ENCODE data around the gene ANO5. TPM values are rescaled to one million over a fixed set of nuclear protein-coding genes. Genes with fewer than 3 reads are reported as not detected.

Gene ANO5
- total and polyA plus RNA-seq, 2 of the 4 experiments (the other 2 are of a cell fraction) = not detected

GRCh38 chr11:22207162-22207561 is 14.3 kb downstream of the ANO5 start:
- in situ Hi-C loops (cut with MboI; ENCODE audit: low sequenced_read_pairs) (no loop called here), intact Hi-C loops (cut with micrococcal nuclease) (no loop called here), dilution Hi-C loops (cut with HindIII; ENCODE audit: low sequenced_read_pairs, unreplicated experiment) (no loop called here)
- H2BK15ac ChIP-seq (ENCODE audit: low read depth, low read length) = no peak overlapping the region
- H4K8ac ChIP-seq (ENCODE audit: low read depth in 2 of 2, low read length in 2 of 2) = no peak overlapping the region
- no peak overlapping the region for H2AFZ ChIP-seq (replicated peaks; ENCODE audit: low read length, poor library complexity)
- H2AK9ac ChIP-seq (replicated peaks; ENCODE audit: low read depth, low read length, poor library complexity) = no peak overlapping the region
- H3K4me3 ChIP-seq (ENCODE audit: insufficient read depth, low read depth, low read length) = no peak overlapping the region
- no peak overlapping the region for H4K91ac ChIP-seq (ENCODE audit: insufficient read depth, low read depth, low read length)
- ChIA-PET POLR2A (ENCODE audit: unreplicated experiment) (no interaction called here), CTCF (no interaction called here)
- no peak overlapping the region for H4K5ac ChIP-seq (ENCODE audit: low read depth, low read length)
- ATAC-seq (ENCODE audit: low read depth) (no peak), DNase-seq (no peak)
- no peaks in the 10 kb centered on the region for H3K9me1 ChIP-seq (ENCODE audit: insufficient read depth, low read length)
- H3K4ac ChIP-seq (ENCODE audit: low read depth, low read length) = no peak overlapping the region
- H3K27me3 ChIP-seq (ENCODE audit: control insufficient read depth, insufficient read depth, low read length) = no peaks in the 10 kb centered on the region
- H3K18ac ChIP-seq (ENCODE audit: low read depth, low read length) = no peak overlapping the region
- no peak overlapping the region for H2BK20ac ChIP-seq (ENCODE audit: low read depth, low read length)
- H3K9me3 ChIP-seq (ENCODE audit: control insufficient read depth, insufficient read depth, low read length) = no peaks in the 10 kb centered on the region
- no peak overlapping the region for H2BK5ac ChIP-seq (ENCODE audit: low read depth, low read length, poor library complexity, severe bottlenecking)
- no peak overlapping the region for H3K14ac ChIP-seq (replicated peaks; ENCODE audit: low read depth, low read length)
- H2BK120ac ChIP-seq (ENCODE audit: low read depth, low read length) = no peak overlapping the region
- no peak overlapping the region for H2AK5ac ChIP-seq (ENCODE audit: low read depth, low read length)
- H3K9ac ChIP-seq (ENCODE audit: low read depth, low read length) = no peak overlapping the region
- H3K4me2 ChIP-seq (ENCODE audit: low read depth, low read length) = no peak overlapping the region
- no peaks in the 10 kb centered on the region for H3K36me3 ChIP-seq (ENCODE audit: control insufficient read depth, insufficient read depth, low read length)
- no peaks in the 10 kb centered on the region for H4K20me1 ChIP-seq (ENCODE audit: insufficient read depth, low read length)
- BruUV-seq (replicated peaks) = no TSS peak
- no peaks in the 10 kb centered on the region for H3K4me1 ChIP-seq (ENCODE audit: control insufficient read depth, insufficient read depth, low read length)
- H3K79me1 ChIP-seq (ENCODE audit: low read depth in 1 of 2, low read length in 2 of 2) = no peaks in the 10 kb centered on the region
- TF ChIP-seq RAD21 (IDR thresholded peaks at IDR 0.05; ENCODE audit: low read length) = no peak
- TF ChIP-seq RFX5 (IDR thresholded peaks at IDR 0.05; ENCODE audit: low read depth, low read length) = no peak
- no peak for TF ChIP-seq MAFK (IDR thresholded peaks at IDR 0.05; ENCODE audit: low read depth, low read length)
- no peak for TF ChIP-seq MXI1 (IDR thresholded peaks at IDR 0.05; ENCODE audit: borderline replicate concordance, low read depth, low read length)
- no peak for TF ChIP-seq CTCF (conservative IDR thresholded peaks at IDR 0.05; ENCODE audit: low read depth, low read length)
- TF ChIP-seq, protein P1, sequence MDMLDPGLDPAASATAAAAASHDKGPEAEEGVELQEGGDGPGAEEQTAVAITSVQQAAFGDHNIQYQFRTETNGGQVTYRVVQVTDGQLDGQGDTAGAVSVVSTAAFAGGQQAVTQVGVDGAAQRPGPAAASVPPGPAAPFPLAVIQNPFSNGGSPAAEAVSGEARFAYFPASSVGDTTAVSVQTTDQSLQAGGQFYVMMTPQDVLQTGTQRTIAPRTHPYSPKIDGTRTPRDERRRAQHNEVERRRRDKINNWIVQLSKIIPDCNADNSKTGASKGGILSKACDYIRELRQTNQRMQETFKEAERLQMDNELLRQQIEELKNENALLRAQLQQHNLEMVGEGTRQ (IDR thresholded peaks at IDR 0.05; ENCODE audit: low read depth, low read length) = no peak
- TF ChIP-seq MAZ (IDR thresholded peaks at IDR 0.05; ENCODE audit: borderline replicate concordance, low read depth, low read length) = no peak
- no peak for TF ChIP-seq CEBPB (IDR thresholded peaks at IDR 0.05; ENCODE audit: low read depth, low read length)
- TF ChIP-seq SMC3 (IDR thresholded peaks at IDR 0.05; ENCODE audit: low read depth, low read length) = no peak
- no peak for TF ChIP-seq POLR2A (IDR thresholded peaks at IDR 0.05; ENCODE audit: low read depth, low read length)
- TF ChIP-seq NFE2L2 (IDR thresholded peaks at IDR 0.05; ENCODE audit: low read depth, low read length) = no peak
- no peak for TF ChIP-seq FOS (IDR thresholded peaks at IDR 0.05; ENCODE audit: low read depth, low read length)
- no peak for TF ChIP-seq ELK1 (IDR thresholded peaks at IDR 0.05; ENCODE audit: borderline replicate concordance, low read depth, low read length)
- TF ChIP-seq RCOR1 (IDR thresholded peaks at IDR 0.05; ENCODE audit: insufficient replicate concordance, low read length) = no peak
- TF ChIP-seq BHLHE40 (IDR thresholded peaks at IDR 0.05; ENCODE audit: low read depth, low read length) = no peak
- no peak for TF ChIP-seq CHD1 (IDR thresholded peaks at IDR 0.05; ENCODE audit: low read depth, low read length)
- no peak overlapping the region for H3K23ac ChIP-seq (ENCODE audit: low read depth, low read length)
- no peak overlapping the region for H3K56ac ChIP-seq (ENCODE audit: extremely low read depth, insufficient read depth, low read length)
- H3K27ac ChIP-seq (ENCODE audit: insufficient read depth, low read length) = no peak overlapping the region

All from IMR-90 (cell line).